K562 (cell line): Measurements from ENCODE around the gene PAF1.

Experiments
- CHD2 ChIP-seq: IDR thresholded peaks from 2 replicates; pipeline ENCODE4 v1.6.1; 2011; ENCODE audit warnings: low read depth, low read length
- ELF4 ChIP-seq: fragments of 450-650 bp; formaldehyde crosslinking; IDR thresholded peaks from 2 replicates; pipeline ENCODE4 v1.4.0; 2022; ENCODE audit warnings: missing genetic modification characterization
- ETV5 ChIP-seq: sonication (generic); formaldehyde crosslinking; IDR thresholded peaks from 2 replicates; pipeline ENCODE4 v1.4.0; 2020; ENCODE audit warnings: low read depth, mild to moderate bottlenecking, missing genetic modification reagents
- HMG20B ChIP-seq: fragments of 250-450 bp; sonication (Bioruptor Pico); IDR thresholded peaks from 2 replicates; pipeline ENCODE4 v1.5.0; 2021; ENCODE audit warnings: mild to moderate bottlenecking
- L3MBTL2 ChIP-seq: fragments of 450-650 bp; IDR thresholded peaks from 2 replicates; pipeline ENCODE4 v1.6.1; 2016; ENCODE audit warnings: mild to moderate bottlenecking, moderate library complexity
- PML ChIP-seq: IDR thresholded peaks from 2 replicates; pipeline ENCODE4 v1.6.1; 2012; ENCODE audit warnings: low read length, inconsistent platforms
- POLR2A ChIP-seq: fragments of 450-650 bp; conservative IDR thresholded peaks from 2 replicates; pipeline ENCODE4 v1.6.1; 2016
- SIRT6 ChIP-seq: IDR thresholded peaks from one replicate; pipeline ENCODE4 v1.6.1; 2012; ENCODE audit warnings: low read depth, mild to moderate bottlenecking, control low read depth, inconsistent platforms, low read length, moderate library complexity
- TCF7 ChIP-seq: sonication (generic); IDR thresholded peaks from 2 replicates; pipeline ENCODE4 v1.6.1; 2016; ENCODE audit warnings: antibody characterized with exemption, borderline replicate concordance
- ZNF175 ChIP-seq: fragments of 200-800 bp; sonication (Bioruptor generic); IDR thresholded peaks from 2 replicates; pipeline ENCODE4 v1.6.1; 2016; ENCODE audit warnings: low read depth, mild to moderate bottlenecking, missing genetic modification characterization, missing compliant biosample characterization
- TF ChIP-seq, protein P1 (sequence below): sonication (generic); formaldehyde crosslinking; IDR thresholded peaks from 2 replicates; pipeline ENCODE4 v1.8.1; 2022; ENCODE audit warnings: missing genetic modification reagents

DNA sequence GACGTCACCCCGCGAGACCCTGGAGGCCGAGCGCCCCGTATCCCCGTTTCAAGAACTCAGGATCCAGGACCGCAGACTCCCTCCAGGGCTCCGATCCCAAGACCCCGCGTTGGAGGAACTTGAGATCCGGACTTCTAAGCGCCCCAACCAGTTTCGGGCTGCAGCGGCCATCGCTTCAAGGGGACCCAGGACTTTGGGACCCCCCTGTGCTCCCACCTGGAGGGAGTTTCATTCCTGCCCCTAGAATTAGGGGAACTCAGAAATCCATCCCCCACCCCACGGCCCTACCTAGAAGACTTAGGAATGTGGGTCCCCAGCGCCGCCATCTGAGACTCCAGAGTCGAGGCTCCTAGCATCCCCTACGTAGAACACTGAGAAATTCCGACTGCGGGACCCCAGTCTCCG lies 22.0 kb upstream of the PAF1 start:
- TF ChIP-seq CHD2 (no peak), PML (no peak), ZNF175 (no peak), HMG20B (no peak), TCF7 (no peak), ETV5 (CRISPR knock-in tag) (no peak), SIRT6 (no peak), ELF4 (CRISPR knock-in tag) (no peak), L3MBTL2 (no peak), POLR2A (no peak)
- TF ChIP-seq, protein P1, sequence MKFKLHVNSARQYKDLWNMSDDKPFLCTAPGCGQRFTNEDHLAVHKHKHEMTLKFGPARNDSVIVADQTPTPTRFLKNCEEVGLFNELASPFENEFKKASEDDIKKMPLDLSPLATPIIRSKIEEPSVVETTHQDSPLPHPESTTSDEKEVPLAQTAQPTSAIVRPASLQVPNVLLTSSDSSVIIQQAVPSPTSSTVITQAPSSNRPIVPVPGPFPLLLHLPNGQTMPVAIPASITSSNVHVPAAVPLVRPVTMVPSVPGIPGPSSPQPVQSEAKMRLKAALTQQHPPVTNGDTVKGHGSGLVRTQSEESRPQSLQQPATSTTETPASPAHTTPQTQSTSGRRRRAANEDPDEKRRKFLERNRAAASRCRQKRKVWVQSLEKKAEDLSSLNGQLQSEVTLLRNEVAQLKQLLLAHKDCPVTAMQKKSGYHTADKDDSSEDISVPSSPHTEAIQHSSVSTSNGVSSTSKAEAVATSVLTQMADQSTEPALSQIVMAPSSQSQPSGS, result no peak
